Measurements from ENCODE around the gene DAB1.

- no peak for TF ChIP-seq CTCF (IDR thresholded peaks at IDR 0.05)
- no peak for TF ChIP-seq POLR2A (IDR thresholded peaks at IDR 0.05)
Measured at GRCh38 chr1:57470036-57470435, 46.2 kb upstream of the DAB1 start.

Measured in right lobe of liver (tissue), 4 donors.